CD4-positive, alpha-beta T cell treated with Interleukin-12 subunit alpha and Interleukin-12 subunit beta, for 1 hour (primary cell): ENCODE results near the gene CRB2.
A peak's percentile ranks its signal among the peaks of the same experiment; 100 is the strongest.
"Not testable (repeated sequence)": the region's sequence is repeated elsewhere in the genome, so short reads cannot be mapped to it uniquely, and the experiment has no call there.

Experiments
- DNase-seq: peaks from one replicate; pipeline ENCODE4 v3.0.0-alpha.2; 2020

The CRB2 gene

DNA sequence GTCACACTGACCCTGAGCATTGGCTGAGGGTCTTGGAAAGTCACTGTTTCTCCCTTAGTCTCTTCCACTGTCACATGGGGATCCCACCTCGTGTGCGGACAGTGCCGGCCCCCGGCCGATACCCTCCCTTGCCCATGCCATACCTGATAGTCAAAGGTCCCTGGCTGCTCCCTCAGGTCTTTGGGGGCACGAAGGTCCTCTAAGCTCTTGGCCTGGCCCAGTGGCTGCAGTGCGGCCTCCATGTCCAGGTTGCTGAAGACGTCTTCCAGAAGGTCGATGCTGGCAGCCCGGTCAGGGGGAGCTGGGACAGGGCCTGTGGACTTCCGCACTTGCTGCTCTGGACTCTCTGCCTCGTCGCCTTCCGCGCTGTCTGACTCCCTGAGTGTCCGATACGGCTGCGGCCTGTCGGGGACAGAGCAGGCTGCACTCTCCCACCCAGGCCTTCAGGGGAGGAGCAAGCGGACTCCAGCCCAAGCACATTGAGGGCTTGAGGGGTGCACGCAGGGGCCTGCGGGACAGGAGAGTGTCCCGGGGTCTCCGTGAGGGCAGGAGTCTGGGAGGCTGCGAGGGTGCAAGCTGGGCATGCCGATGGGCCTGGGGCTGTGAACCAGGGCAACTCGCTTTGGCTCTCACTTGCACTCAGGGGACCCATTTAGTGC is 27.6 kb downstream of the CRB2 start:
- no peak for DNase-seq

DNA sequence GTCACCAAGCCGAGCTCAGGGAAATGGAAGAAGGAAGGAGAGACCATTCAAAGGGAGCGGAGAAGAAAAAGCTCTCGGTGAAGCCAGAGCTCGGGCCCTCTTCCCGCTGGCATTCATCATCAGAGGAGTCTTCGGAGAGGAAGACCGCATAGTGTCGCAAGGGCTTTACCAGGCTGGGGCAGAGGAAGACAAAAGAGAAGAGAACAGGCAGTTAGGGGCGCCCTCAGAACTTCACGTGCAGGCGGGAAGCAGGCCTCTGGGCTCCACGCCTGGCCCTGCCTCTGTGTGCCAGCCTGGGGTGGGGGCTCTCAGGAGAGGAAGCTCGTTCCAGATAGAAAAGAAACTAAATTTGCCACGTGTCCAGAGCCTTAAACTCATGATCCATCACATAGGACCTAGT is 31.7 kb downstream of the CRB2 start:
- no peak for DNase-seq

DNA sequence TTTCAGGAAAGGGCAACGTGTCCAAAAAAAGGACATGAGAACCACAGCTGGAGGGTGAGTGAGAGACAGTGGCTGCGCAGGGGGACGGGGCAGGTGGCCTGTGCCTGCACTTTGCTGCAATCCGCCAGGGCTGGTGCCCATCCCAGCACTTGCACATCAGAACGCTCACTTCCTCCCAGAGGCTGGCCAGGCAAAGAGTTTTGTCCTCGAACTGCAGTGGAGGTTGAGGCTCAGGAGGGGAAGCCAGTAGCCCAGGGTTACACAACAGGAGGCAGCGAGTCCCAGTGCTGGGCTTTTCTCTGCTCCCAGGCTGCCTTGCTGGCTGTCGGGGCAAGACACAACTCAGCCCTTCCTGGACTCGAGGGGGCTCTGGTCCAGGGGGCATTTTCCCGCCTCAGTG is 33.1 kb downstream of the CRB2 start:
- DNase-seq = no peak

DNA sequence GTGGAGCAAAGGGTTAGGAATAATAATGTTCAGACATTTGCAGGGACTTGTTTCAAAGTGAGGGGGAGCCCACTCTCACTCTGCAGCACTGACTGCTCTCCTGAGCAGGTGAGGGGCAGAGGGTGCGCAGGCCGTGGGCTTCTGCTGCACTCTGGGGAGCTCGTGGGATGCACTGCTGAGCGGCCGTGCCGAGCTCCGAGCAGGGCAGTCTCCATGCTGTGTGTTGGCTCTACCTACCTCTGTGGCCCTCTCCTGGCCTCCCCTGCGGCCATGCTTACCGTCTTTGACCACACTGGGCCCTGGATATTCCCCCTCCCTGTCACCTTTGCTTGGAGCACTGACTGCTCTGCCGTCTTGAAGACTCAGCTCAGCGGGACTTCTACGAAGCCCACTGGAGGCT is 33.7 kb downstream of the CRB2 start:
- no peak for DNase-seq

DNA sequence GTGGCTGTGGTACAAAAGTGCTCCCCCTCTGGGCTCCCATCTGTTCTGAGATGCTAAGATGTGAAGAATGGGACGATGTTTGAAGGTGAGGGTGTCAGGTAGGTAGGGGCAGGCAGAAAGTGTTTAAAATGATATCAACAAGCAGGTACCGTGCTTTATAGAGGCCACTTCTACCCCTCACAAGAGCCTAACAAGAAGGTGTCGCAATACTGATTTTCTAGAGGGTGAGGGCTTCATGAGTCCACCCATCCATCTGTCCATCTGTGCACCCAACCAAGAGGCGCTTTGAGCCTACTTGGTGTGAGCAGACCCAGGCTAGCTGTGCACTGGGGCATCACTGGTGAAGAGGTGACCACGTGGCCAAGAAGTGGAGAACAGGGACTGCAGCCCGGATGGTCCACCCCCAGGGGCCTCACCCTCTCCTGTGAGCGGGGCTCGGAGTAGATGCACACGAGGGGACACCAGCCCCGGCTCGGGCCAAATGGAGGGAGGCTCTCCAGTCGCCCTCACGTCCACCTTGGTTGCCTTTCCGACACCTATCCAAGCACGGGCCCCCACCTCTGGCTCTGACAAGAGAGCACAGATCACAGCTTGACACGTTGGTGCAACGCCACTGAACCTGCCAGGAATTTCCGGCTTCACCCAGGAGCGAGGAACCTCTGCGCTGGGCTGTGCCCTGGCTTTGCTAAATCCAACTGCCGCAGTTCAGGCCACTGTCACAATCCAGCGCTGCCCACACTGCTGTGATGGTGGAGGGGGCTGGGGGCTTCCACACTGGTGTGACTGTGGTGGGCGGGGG is 34.5 kb downstream of the CRB2 start:
- no peak for DNase-seq

DNA sequence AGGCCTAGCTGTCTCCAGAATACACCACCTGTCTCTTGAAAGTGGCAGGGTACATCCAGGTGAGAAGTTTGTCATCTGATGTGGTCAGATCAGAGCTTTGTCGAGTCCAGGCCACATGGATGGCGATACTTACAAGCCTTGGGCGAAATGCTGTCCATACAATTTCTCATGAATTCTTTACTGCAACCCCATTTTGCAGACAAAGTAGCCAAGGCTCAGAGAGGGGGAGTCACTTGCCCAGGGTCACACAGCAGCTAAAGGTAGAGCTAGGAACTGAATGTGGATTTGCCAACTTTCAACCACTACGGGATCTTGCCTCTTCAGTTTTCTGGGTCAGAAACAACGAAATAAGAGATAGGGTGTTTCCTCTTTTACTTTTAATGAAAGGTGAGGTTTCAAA is 35.2 kb downstream of the CRB2 start:
- no peak for DNase-seq

DNA sequence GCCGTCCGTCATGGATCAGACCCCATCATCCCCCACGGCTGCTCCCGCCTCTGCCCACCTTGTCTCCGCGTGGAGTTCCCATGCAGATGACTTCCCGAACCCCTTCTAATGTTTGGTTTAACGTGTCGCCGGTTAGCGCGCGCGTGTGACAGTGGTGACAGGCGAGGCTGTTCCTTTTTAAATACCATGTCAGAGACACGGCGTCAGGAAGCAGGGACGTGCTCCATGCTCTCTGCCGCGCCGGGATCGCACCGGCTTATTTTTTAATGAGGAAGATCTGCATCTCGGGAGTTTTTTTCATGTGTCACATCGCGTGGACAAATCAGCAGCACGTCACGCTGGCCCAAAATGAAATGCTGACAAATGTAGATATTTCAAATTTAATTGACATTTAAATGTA is 35.9 kb downstream of the CRB2 start:
- DNase-seq = no peak

DNA sequence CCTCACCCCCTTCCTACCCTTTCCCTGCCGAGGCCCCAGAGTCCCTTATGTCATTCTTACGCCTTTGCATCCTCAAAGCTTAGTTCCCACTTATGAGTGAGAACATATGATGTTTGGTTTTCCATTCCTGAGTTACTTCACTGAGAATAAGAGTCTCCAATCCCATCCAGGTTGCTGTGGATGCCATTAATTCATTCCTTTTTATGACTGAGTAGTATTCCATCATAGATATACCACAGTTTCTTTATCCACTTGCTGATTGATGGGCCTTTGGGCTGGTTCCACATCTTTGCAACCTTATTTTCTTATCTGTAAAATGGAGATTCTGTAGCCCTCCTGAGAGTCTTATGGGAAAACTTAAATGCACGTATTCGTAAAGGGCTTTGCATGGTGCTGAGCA is 36.8 kb downstream of the CRB2 start:
- DNase-seq = no peak

DNA sequence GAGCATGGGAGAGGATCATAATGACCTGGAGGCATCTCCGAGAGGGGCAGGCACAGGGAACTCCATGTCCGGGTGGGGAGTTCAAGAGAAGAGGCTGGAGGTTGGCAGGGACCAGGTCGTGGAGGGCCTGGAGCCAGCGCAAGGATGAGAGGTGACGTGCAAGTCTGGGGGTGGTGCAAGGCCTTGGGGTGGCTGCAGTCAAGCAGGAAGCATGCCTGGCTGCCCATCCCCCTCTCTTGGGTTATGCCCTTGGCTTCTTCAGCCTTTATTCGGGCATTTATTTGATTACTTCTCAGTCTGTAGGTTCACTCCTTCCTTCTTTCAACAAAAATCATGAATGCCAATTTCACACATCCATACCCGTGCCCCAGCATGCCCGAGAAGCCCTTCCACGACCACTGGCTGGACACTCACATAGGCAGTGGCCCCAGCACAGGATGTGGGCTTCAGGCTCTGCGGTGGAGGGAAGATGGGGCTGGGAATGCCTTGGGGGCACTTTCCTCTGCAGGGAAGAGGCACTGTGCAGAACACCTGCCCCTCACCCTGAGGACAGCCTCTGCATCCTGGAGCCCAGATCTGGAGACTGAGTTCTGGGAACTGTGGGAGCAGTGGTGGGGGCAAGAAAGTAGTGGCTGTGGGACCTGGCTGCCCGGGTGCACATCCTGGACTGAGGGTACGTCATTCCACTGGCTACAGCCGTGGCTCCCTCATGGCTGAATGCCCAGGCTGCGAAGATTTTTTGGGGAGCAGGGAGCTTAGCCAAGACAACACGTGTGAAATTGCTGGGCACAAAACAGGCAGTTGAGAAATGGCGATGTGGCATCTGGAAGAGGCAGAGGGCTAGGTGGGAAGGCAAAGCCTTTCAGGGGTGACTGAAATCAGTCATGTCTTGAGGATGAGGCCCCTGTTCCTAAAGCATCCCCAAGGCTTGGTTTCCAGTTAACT is 38.6 kb downstream of the CRB2 start:
- no peak for DNase-seq

DNA sequence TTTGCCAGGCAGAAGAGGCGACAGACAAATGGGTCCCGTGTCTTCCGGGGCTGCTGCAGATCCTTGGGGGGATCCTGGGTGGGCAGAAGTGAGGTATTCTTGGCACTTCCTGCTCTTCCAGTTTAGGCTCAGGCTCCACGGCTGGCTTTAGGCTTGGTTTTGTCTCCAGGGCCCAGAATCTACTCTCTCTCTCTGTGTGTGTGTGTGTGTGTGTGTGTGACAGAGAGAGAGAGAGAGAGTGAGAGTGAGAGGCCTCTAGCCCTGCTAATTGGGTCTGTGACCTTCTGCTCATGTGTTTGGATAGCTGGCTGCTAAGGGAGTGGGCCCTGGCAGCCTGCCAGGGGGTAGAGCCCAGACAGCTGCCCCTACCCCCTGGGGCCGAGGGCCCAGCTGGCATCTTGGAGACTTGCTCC is 39.3 kb downstream of the CRB2 start:
- no peak for DNase-seq

DNA sequence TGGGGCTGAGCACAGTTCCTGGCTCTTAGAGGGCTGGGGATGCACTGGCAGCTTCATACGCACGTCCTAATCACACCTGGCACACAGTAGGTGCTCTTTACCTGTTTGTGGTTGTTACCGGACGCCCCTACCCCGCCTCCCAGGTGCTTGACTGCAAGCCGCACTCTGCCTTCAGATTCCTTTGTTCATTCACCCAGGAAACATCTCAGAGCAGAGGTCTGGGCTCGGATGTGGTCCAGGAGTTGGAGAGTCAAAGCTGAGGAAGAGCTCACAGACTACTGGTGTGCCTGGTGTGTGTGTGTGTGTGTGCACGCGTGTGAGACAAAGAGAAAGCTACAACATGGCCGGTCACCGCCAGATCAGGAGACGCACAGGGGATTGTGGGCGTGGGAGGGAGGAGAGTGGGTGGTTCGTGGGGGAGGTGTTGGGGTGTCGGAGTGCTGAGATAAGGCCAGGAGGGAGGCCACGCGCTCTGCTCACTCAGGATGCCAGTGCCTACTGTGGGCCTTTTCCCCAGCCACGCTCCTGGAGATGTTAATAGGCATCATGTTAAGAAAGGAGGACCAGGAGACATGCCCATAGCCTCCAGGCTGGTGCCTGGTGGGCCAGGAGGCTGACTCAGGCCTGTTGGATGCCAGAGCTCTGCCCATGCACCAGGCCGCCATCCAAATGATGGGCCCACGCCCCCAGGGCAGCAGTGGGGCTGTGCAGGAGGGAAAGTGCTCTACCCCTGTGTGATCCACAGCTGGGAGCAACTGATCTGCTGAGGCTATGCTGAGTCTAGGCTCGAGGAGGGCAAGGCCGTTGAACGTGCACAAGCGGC is 39.9 kb downstream of the CRB2 start:
- no peak for DNase-seq

DNA sequence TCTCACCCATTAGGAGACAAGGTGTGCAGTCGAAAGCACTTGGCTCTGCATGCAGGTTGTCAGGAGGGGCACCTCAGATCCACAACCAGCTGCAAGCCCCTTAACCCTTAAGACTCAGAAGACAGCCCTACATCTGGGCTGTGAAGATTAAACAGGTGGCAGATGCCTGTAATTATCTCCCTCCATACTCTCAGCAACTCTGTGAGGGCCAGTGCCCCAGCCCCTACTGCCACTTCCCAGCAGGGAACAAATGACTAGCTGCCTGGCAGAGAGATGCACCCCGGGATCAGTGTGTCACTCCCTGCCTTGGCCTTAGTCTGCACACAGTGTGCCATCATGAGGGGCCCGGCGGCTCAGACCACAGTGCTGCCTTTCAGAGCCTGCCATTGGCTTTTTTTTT is 42.0 kb downstream of the CRB2 start:
- DNase-seq = no peak

DNA sequence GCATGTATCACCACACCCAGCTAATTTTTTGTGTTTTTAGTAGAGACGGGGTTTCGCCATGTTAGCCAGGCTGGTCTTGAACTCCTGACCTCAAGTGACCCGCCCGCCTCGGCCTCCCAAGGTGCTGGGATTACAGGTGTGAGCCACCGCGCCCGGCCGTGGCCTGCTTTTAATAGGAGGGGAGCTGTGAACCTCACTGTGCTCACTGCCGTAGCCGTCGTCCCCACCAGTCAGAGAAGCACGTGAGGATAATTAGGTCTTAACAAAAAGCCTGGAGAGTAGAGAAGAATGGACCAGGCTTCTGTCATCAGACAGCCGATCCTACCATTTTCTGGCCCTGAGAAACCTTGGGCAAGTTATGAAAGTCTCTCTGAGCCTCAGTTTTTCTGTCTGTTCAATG is 42.9 kb downstream of the CRB2 start:
- DNase-seq = not testable (repeated sequence)

DNA sequence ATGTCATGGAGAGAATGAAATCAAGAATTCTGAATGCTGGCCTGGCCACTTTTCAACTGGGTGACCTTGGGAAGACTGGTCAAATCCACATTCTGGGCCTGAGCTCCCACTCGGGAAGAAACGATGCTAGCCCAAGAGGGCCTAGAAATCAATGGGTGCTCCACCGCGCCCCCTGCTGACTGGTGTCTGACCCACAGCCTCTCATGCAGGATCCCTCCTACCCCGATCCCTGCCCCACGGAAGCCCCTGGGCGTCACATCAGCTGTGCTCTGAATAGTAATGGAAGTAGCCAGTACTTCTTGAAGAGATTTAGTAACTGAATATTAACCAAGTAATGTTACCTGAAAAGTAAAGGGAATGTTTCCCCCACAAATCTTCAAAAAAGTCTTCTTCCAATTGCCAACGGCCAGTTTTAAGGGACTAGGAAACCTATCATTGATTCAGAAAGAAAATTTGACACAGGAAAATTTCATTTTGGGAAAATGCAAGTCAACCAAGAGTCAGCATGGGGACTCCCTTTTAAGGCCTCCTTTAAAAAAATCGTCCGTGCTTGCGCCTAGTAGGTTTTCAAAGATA is 43.9 kb downstream of the CRB2 start:
- peak; percentile 4 for DNase-seq

DNA sequence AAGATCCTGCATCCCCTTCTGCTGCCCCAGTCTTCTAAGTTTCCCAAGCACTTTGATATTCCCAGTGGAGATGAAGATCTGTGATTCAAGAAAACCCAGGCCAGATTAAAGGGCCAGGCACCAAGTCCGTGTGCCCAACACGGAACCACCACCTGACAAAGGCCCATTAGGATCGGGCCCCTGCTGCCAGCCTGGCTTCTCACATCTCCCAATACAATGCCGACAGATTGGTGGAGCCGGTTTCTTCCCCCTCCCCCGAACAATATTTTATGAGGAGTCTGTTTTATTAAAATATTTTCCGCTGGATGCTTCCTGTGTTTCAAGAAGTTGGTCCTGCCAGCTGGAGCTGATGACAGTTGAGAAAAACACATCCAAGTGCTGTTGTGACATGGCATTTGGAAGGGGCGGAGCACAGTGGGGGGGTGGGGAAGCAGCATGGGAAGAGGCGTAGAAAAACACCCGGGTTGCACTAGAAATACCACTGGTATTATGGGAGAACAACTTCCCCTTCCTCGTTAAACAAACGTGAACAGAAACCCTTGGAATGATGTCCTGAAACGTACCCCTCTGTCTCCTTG is 45.0 kb downstream of the CRB2 start:
- no peak for DNase-seq

DNA sequence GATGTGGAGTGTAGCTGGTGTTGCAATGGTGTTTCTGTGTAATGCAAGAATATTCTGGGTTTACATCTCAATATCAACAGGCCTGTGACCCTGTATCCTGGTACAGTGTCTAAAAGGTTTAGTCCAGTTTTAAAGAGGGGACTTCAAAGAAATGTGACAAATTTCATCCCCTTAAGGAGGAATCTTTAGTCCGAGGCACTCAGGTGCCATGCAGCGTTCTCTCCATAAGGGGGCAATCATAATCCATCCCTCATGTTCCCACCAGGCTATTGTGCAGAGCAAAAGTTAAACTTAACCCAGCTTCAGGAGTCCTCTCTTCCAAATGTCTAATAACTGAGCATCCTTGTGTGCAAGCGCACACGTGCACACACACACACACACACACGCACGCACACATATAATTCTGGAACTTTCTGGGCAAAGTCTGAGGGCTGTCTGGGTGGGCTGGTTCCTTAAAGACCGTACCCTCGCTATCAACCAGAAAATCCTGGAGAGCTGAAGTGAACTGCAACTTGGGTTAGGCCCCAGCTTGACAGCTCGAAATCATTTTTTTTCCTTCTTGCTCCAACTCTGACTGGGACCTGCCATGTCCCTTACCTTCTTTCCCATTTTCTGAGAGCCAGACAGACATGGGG is 46.0 kb downstream of the CRB2 start:
- DNase-seq = no peak

DNA sequence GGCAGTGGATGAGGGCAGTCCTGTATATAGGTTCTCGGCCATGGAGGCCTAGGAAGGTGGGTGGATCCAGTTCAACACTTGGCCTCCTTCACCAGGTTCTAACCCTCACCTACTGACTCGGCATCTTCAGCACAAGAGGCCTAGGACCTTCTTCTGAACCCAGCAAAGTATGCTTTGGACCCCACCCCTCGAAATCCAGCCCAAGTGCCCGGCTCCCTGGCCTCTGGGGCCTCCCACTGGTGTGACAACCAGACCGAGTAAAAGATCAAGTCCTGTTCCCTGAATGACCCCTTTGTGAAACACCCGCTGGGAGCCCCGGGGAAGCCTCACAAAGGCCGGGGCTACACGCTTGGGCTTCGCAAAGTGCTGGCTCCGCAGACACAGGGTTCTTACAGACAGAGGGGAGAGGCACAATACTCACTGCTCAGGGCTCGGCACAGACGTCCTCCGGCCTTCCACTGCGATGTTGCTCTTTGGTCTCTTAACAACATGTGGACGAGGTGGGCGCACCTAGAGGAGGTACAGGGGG is 47.0 kb downstream of the CRB2 start:
- no peak for DNase-seq

DNA sequence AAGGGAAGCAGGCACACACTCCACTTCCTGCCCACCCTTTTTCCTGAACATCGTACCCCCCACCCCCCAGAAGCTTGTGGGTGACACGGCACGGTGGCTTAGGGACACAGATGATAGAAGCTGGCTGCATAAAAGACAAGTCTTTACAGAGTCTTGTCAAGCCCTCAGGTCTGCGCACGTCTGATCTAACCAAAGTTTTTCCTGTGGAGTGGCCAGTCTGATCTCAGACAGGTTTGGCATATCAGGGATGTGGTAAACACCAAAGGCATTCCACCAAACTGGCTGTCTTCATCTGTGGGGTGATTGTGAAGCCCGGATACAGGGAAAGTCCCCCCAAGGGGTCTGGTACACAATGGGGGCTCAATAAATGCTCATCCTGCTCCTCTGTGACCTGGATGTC is 50.0 kb downstream of the CRB2 start:
- no peak for DNase-seq

DNA sequence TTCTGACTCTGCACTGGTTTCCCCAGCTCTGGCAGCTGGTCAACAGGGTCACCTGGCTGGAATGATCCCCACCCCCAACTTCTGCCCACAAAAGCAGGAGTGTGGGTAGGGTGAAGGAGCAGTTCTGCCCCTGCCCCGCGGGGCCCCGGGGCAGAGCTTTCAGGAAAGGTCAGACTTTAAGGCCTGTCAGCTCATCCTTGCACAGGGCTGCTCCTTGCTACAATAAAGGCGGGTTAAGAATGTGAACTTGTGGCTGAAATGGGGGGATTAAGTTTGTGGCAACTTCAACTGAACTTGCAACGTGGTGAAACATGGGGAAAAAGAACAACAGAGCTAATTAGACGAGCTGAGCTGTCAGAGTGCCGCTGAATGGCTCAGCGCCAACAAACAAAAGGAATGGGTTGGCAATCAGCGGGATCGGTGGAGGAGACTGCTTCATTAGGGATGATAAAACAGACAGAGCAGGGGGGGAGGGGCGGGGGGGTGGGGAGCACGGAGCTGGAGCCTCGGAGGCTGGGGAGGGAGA is 50.8 kb downstream of the CRB2 start:
- DNase-seq = no peak

DNA sequence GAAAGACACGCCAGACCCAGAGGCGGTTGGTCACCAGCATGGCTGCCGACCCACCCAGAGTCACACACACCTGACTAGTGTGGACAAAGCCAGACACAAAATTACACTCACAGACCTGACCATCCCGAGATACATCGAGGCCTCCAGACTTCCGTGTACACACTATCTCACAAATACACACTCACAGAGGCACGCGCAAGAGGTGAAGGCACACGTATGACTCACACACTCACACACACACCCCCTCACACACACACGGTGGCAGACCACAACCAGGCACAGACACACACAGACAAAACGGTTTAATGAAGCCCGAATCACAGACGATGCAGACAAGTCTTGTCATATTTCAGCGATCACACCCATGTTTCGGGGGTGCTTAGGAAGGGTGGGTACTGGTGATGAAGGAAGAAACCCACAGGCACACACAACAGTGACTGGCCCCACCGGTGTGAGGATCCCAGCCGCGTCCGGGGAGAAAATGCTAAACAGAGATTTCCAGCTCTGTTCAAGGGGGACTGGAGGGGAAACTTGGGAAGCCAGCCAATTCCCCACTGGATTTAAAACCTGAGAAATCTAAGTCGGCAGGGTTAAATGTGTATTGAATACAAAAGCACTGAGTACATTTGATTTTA is 51.3 kb downstream of the CRB2 start:
- DNase-seq = no peak
